GM18867 (cell line): ENCODE data around the gene ELL2.
"Not testable (repeated sequence)": the region's sequence is repeated elsewhere in the genome, so short reads cannot be mapped to it uniquely, and the experiment has no call there.

Source experiments
- ATAC-seq: cut with Tn5 transposase; IDR thresholded peaks from one replicate; pipeline ENCODE4 v1.9.1; 2021; ENCODE audit warnings: mild to moderate bottlenecking, moderate library complexity; ENCODE audit not compliant: unreplicated experiment

The ELL2 gene

DNA sequence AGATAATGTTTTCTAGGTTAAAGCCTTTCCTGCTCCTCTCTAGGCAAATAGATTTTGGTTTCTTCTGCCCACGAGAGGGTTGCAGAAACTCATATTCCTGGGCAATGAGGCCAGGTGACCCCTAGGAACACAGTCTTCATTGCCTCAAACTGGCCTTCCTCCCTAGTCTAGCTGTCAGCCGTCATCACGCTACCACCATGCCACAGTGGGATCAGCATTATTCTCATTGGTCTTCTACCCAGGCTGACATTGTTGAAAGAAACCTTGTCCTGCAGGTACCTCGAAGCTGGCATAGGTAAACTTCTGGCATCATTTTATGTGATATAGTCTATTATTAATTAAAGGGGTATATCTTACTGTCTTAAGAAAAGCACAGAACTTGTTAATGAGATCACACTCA, 51.1 kb downstream of the ELL2 start:
- ATAC-seq, result no peak

DNA sequence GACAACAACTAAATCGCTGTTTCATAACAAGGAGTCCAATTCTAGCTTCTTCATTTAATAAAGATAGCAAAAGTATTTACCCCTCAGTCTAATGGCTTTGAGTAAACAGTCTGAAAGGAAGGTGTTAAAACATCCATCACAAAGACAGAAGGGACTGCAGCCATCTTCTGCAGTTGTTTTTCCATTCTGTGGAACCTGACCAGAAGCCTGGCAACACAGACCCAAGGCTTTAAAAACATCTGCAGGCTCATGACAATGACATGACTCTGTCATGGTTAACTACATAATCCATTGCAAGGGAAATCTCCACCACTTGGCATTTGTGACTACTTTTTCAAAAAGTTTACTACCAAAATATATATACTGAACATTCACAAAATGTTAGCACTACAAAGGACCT, 51.9 kb downstream of the ELL2 start:
- ATAC-seq, result no peak

DNA sequence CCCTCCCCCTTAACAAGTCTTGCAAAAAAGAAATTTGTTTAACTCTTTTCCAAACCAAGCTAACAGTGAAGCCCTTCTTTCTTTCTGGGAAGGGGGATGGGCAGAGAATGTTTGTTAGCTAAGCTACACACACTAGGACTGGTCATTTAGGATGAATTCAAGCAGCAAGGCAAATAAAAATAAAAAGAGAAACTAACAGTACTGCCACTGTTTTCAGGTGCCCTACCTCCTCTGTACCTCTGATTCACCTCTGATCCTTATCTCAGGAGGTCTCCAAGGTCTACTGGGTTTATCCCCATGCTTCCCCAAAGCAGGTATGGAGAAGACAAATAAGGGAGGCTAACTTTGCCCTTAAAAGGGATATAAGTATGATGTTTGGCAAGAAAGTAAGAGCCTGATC, 52.9 kb downstream of the ELL2 start:
- no peak for ATAC-seq

DNA sequence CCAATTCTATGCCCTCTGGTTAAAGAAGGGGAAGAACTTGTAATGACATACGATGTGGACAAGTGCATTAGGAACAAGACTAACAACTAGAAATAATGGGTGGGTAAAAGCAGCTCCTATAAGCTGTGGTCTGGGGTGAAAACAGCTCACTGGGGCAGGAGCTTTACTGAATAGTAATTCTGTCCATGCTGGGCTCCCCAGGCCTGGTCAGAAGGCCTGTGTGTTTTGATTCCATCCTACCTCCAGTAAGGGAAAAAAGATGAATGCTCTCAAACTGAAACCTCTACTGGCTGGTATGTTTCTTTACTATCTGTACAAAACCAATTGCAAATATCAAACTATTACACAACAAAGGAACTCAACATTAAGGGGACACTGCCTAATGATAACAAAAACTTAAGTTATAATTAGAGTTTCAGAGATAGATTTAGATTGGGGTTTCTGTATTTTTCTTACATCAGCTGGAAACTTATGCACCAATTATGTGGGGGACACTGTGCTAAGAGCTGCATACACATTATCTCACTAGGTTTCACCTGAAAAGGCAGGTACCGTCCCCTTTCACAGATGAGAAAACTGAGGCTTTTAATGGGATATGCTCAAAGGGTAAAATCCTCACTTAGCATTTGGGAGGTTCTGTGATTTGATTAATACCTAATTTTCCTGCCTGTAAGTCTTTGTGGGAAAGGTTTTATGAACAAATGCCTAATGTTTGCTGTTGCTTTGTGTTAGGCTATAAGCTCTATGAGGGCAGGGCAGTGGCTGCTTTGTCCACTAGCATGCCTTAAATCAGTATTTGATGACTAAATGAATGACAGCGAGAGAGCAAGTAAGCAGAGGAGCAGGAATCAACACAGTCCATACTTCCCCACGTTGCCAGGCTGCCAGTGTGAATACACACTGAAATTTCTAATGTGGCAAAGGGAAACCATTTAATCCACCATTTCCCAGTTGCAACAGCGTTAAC, 53.6 kb downstream of the ELL2 start:
- ATAC-seq, result peak; percentile 25

DNA sequence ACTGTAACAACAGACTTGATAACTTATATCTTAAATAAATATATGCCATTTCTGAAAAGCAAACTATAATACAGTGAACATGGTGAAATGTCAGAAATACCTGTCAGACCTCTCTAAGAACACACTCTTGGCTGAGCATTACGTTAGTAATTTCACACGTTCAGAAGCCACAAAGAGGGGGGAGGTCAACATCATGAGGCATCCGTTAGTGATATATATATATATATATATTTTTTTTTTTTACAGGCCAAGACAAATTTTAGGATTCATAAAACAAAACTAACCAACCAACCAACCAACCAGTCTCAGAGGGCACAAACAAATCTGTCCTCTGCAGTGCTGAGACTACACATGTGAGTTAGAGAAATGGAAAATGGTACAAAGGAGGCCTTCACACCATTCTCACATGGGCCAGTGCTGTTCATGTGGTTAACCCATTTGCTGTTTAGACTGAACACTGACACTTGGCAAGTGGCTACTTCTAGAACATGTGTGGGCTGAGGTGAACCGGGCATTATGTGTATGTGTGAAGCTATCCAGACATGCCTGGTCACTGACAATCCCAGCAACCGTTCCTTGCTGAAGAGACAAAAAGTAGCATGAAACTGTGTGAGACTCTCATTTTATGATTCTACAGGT, 54.5 kb downstream of the ELL2 start:
- peak; percentile 61 for ATAC-seq

DNA sequence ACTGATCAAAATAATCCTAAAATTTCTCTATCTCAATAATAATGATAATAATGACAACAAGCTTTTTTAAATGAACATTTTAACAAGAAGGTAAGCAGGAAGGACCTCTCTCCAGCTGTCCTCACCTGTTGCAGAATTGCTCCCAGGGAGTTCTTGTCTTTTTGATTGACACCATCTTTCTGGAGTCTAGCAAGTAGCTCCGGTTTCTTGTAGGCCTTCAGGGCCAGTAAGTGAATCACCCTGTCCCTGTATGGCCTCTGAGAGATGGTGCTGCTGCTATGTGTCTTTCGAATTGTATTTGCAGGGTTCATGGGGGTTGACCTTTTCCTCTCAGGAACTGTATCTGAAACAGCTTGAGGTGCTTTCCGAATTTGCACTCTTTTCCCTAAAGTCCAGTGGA, 55.3 kb downstream of the ELL2 start:
- ATAC-seq, result not testable (repeated sequence)

DNA sequence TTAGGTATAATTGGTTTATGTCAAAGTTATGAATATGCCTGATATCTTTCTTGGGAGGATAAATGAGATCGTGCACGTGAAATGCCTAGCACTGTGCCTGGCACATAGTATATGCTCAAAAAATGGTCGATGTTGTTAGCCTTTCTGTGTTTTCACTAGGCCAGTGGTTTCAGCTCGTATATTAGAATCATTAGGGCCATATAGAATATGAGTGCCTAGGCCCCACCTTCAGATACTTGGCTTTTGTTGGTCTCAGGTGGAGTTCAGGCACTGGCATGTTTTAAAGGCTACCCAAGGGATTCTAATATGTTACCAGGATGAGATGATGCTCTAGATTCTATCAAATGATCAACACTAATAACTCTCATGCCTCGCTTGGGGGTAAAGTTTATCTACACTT, 56.8 kb downstream of the ELL2 start:
- ATAC-seq, result no peak

DNA sequence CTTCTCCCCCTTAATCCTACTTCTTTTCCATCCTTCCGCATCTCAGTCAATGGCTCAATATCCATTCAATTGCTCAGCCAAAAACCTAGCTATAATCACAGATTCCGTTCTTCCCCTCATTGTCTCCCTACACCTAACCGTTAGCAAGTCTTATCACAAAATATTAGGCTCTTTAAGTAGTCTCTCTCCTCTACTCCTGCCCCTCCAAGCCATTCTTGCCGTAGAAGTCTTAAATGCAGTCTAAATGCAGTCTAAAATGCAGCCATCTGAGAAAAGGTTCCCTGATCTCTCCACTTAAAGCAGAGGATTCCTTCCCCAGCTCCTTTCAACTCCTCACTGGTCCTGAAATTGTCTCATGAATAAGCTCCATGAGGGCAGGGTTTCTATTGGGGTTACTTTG, 57.8 kb downstream of the ELL2 start:
- ATAC-seq, result no peak

DNA sequence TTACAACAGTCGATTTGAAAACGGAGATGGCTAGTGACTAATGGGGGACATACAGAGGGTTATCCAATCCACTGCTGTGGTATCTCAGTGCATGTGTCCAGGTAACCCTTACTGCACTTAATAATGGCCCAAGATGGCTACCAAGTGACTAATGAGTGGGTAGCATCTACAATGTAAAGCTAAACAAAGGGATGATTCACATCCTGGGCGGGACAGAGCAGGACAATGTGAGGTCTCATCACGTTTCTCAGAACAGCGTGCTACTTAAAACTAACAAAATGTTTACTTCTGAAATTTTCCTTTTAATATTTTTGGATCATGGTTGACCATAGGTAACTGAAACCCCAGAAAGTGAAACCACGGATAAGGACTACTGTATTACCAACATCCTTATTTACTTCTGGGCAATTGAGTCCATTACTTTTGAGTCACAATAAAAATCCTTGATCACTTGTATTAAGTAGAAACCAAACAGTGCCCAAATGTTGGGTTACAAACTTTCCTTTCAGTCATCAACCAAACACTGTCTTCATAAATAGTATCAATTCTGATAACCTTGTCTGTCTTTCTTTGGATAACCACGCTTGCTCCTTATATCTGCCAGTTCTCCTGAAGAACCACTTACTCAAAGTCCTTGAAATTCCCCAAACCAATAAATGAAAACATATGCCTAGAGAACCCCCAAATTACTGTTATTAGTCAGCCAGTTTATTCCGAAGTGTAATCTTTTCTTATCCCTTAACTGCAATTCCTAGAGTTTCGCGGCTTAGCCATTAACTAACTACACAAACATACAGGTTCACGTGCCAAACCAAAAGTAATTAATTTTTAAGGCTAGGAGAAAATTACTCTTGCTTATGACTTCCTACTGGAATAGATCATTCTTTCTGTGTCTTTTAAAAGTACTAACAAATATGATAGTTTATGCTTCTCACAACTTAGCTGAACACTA, 59.7 kb downstream of the ELL2 start:
- ATAC-seq, result no peak

DNA sequence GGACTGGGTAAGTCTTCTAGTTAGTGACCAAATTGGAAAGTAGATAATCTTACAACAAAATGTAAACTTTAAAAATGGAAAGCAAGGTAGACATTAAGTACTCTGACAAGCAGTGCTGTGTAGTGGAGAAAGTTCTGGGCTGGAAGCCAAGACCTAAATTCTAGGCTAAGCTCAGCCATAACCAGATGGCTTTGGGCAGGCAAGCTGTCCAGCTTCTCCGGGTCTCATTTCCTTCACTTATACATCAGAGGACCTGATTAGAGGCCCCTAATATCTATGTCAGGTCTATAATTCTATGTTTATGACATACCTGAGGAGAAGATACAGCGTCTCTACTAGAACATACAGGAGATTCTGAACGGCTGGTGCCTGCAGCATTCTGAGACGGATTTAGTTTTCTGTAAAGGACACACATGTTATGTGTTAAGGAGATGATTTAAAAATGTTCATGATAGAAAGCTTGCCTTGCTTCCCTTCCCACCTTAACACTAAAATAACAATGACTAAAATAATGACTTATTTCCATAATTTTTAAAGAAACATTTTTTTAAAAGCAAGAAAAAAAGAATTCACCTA, 61.2 kb downstream of the ELL2 start:
- ATAC-seq, result no peak

DNA sequence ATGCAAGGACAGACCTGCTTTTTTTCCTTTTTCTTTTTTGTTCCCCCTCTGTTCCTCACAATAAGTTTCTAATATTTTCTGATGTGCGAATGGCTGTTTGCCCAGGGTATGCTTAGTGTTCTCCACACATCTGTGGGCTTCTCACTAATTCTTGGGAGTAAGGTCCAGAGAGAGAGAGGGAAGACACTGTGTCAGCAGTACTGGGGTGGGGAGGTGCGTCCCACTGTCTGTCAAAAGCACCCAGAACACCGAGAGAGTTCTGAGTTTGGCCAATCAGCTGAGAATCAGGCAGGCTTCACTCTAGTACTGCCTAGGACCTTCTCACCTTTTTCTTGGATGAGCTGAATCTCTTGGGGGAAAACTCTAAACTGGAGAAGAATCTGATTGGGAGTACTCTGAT, 61.8 kb downstream of the ELL2 start:
- no peak for ATAC-seq

DNA sequence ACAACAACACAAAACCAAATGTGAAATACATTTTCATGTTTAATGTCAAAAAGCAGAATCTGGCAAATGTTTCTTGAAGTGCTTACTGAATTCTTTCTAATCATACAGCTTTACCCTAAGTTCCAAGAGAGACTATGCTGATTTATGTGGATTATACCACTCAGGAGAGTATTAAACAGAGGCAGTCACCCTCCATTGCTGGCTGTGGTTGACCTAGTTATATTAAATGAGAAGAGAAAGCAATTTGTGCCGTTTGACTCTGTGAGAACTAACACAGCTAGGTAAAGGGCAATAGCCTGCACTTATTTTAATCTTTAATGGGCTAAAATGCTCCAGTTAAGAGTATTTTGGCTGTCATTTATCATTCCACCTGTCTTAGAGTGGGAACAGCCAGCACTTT, 62.6 kb downstream of the ELL2 start:
- ATAC-seq, result no peak

DNA sequence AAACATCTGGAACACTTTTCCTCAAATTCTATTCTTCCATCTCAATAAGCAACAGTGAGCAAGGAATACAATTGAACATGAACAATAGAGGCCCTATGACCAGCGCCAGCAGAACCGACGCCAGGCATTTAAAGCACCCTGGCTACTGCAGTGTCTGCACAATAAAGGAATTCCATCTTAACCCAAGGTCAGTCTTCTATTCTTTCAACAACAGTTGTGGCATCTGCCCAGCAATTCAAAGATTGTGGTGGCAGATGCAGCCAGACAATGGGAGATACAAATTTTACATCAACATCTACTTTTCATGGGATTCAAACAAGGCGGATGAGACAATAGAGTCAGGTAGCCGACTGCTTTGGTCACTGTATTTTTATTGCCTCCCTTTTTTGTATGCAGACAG, 65.9 kb downstream of the ELL2 start:
- ATAC-seq, result no peak

DNA sequence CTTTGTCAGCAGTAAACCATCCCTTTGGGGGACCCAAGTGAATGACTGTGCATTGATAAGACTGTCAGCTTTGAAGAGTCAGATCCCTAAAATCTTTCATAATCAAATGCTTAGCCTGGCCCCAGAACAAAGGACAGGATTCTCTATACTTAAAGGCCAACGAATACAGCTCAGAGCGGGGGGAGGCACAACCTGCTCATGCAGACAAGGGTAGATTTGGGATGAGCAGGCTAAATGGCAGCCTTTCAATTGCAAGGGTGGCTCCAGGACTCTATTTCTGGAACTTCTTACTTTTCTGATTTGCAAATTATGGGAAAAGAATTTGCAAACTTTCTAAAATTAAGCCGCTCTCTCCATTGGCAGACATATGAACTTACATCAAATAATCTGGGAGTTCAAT, 66.4 kb downstream of the ELL2 start:
- ATAC-seq, result no peak

DNA sequence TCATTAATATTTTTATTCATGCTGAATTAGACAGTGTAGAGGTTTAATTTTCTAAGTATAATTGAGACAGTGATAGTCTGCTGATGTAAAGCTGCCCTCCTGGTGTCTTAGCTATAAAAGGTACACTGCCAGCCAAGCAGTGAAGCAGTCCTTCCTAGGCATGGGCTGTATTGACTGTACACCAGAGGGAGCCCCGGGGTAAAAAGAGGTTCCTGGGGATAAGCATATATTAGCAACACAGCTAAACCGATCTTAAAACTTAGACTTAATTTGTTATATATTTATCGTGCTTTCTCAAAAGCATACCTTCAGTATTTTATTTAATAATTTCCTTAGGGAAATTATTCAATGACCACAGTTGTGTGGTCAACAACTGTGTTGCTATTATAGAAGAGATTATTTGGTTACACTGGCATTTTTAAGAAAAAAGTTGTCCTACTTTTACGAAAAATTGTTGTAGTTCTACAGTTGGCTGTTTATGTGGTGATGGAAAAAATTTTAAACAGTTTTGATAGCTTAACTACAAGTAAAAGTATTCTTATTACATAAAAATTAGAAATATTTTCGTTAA, 68.8 kb downstream of the ELL2 start:
- peak; percentile 59 for ATAC-seq

DNA sequence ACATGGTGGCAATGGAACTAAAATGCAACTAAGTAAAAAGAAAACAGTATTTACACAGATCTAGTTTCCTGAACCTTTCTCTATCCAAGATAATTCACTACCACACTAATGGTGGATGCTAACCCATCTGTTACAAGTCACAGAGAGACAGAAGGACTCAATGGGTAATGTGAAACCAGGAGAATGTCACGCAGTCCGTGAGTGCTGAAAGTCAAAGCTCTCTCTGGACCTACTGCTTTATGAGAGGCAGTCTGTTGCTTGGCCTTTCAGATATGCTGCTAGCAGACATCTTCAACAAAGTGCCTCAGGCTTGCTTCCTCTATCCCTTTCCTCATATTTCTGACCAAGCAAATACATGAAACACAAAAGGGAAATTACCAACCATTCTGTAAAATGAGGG, 70.2 kb downstream of the ELL2 start:
- ATAC-seq, result no peak

DNA sequence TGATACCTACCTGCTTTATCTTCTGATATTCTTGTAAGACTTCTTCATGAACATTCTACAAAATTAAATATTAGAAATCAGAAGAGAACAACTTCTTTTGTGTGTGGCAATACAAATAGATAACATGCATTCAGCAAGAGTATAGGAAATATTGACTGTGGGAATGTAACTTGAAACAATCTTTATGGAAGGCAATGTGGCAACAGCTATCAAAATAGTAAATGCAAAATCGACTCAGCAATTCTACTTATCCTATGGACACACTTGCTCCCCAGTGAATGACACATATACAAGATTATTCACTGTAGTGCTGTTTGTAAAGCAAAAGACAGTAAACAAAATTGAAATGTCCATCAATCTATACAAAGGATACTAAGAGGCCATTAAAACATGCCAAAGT, 72.6 kb downstream of the ELL2 start:
- ATAC-seq, result no peak

DNA sequence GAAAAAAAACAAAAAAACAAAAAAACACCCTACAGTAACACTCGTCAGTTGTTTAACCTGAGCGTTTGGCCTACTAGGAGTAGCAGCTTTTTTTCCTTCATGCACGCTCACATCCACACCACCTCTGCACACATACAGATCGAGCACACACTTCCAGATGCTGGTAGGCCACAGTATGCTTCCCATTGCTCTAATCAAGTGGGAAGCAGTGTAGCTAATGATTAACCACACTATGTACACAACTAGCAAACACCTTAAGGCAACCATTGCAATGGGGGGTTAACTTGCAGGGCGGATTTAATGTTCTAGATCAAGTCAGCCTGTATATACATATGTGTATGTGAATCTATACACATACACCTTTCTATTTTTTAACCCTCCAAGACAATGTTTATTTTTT, 73.7 kb downstream of the ELL2 start:
- no peak for ATAC-seq

DNA sequence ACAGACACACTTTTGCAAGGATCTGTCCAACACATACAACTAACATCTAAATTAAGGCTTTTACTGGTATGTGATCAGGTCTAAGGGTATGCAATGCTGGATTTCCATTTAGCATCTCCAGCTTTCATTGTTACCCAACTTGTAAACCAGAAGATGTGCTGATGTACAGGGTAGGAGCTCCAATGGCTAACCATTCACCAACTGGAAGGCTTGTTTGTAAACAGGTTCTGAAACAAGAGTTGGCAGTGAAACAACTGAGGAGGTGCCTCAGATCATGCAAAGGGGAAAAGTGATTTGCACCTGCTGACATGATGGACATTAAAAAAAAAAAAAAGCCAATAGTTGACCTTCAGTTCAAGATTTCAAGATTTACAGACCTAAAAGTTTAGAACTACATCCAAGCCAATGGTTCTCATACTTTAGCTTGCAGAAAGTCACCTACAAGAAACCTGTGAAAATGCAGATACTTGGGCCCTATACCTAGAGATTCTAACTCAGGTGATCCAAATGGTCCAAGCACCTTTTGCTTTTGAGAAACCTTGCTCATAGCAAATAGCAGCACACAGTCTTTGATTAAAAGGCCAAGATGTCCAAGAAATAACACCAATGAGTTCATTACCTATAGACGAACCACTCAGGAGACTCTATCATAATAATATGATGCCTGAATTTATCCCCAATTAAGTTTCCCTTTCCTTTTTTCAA, 75.2 kb downstream of the ELL2 start:
- no peak for ATAC-seq

DNA sequence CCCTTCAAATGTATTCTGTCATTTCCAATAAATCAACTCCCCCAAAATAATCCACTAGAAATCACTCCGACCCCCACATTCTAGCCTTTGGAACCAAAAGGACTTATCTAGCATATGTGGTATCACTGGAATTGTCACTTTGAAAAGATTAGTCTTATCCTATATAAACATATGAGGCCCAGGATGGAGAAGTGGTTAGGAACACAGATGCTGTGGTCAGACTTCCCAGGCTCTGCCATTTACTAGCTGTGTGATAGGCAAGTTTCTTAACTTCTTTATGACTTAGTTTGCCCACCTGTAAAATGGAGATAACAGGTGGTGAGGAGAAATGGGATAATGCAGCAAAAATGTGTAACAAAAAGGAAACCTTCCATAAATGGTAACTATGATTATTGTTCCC, 77.1 kb downstream of the ELL2 start:
- no peak for ATAC-seq
